ENCODE measurements around the gene SMURF2.
"Not testable (repeated sequence)": the region's sequence is repeated elsewhere in the genome, so short reads cannot be mapped to it uniquely, and the experiment has no call there.

Gene SMURF2

DNA sequence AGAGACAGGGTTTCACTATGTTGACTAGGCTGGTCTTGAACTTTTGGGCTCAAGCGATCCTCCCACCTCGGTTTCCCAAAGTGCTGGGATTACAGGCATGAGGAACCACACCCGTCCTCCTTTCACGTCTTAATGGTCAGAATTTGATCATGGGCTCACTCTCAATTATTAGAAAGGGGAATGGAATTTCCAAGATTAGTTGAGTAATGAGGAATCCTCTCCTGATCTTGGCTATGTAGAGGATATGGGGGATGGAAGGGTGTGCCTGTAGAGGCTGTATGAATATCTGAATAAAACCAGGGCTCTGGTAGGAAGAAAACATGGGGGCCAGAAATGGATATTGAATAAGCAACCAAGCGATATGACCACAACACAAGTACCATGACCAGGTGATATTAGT is 25.9 kb upstream of the SMURF2 start:
- Histone ChIP-seq H3K4me3 (ENCODE audit: low read depth in 1 of 2, low read length in 2 of 2) (no peak overlapping the region), H3K27me3 (ENCODE audit: control insufficient read depth in 1 of 2, insufficient read depth in 2 of 2, low read length in 2 of 2) (no peaks in the 10 kb centered on the region), H3K27ac (ENCODE audit: low read depth, low read length) (no peak overlapping the region), H3K9ac (ENCODE audit: low read depth in 1 of 2, low read length in 2 of 2) (no peak overlapping the region), H3K9me3 (ENCODE audit: control insufficient read depth in 1 of 2, low read length in 2 of 2) (no peaks in the 10 kb centered on the region), H3K36me3 (ENCODE audit: control insufficient read depth in 1 of 2, insufficient read depth in 2 of 2, low read length in 2 of 2) (no peaks in the 10 kb centered on the region), H3K4me1 (ENCODE audit: control insufficient read depth in 1 of 2, insufficient read depth in 2 of 2, low read length in 2 of 2) (no peaks in the 10 kb centered on the region)

GRCh38 chr17:64687376-64687775 is 25.3 kb upstream of the SMURF2 start:
- H3K4me3 ChIP-seq (ENCODE audit: low read depth in 1 of 2, low read length in 2 of 2) = no peak overlapping the region
- no peaks in the 10 kb centered on the region for H3K4me1 ChIP-seq (ENCODE audit: control insufficient read depth in 1 of 2, insufficient read depth in 2 of 2, low read length in 2 of 2)
- no peak overlapping the region for H3K9ac ChIP-seq (ENCODE audit: low read depth in 1 of 2, low read length in 2 of 2)
- H3K9me3 ChIP-seq (ENCODE audit: control insufficient read depth in 1 of 2, low read length in 2 of 2) = no peaks in the 10 kb centered on the region
- H3K27me3 ChIP-seq (ENCODE audit: control insufficient read depth in 1 of 2, insufficient read depth in 2 of 2, low read length in 2 of 2) = no peaks in the 10 kb centered on the region
- no peak overlapping the region for H3K27ac ChIP-seq (ENCODE audit: low read depth, low read length)
- H3K36me3 ChIP-seq (ENCODE audit: control insufficient read depth in 1 of 2, insufficient read depth in 2 of 2, low read length in 2 of 2) = no peaks in the 10 kb centered on the region

- Histone ChIP-seq H3K4me3 (ENCODE audit: low read depth in 1 of 2, low read length in 2 of 2) (no peak overlapping the region), H3K4me1 (ENCODE audit: control insufficient read depth in 1 of 2, insufficient read depth in 2 of 2, low read length in 2 of 2) (no peaks in the 10 kb centered on the region), H3K36me3 (ENCODE audit: control insufficient read depth in 1 of 2, insufficient read depth in 2 of 2, low read length in 2 of 2) (no peaks in the 10 kb centered on the region), H3K9me3 (ENCODE audit: control insufficient read depth in 1 of 2, low read length in 2 of 2) (no peaks in the 10 kb centered on the region), H3K27me3 (ENCODE audit: control insufficient read depth in 1 of 2, insufficient read depth in 2 of 2, low read length in 2 of 2) (no peaks in the 10 kb centered on the region), H3K27ac (ENCODE audit: low read depth, low read length) (no peak overlapping the region), H3K9ac (ENCODE audit: low read depth in 1 of 2, low read length in 2 of 2) (no peak overlapping the region)
Measured at GRCh38 chr17:64686705-64687104, 24.6 kb upstream of the SMURF2 start.

DNA sequence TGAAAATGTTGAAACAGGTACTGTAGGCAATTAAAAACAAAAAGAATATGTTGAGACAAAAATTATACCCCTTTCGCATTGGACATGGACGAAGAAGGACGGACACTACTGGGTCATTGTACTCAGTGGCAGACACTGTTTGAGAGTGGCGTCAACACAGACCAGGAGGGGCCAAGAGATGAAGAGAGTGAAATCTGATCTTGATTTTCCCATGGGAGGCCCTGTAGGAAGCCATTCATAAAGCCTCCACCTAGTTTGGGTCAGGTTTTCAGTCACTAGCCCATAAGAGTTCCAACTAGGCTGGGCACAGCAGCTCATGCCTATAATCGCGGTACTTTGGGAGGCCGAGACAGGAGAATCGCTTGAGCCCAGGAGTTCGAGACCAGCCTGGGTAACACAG is 23.6 kb upstream of the SMURF2 start:
- H3K27ac ChIP-seq (ENCODE audit: low read depth, low read length) = no peak overlapping the region
- no peaks in the 10 kb centered on the region for H3K27me3 ChIP-seq (ENCODE audit: control insufficient read depth in 1 of 2, insufficient read depth in 2 of 2, low read length in 2 of 2)
- H3K9ac ChIP-seq (ENCODE audit: low read depth in 1 of 2, low read length in 2 of 2) = no peak overlapping the region
- H3K9me3 ChIP-seq (ENCODE audit: control insufficient read depth in 1 of 2, low read length in 2 of 2) = no peaks in the 10 kb centered on the region
- H3K4me3 ChIP-seq (ENCODE audit: low read depth in 1 of 2, low read length in 2 of 2) = no peak overlapping the region
- no peaks in the 10 kb centered on the region for H3K4me1 ChIP-seq (ENCODE audit: control insufficient read depth in 1 of 2, insufficient read depth in 2 of 2, low read length in 2 of 2)
- H3K36me3 ChIP-seq (ENCODE audit: control insufficient read depth in 1 of 2, insufficient read depth in 2 of 2, low read length in 2 of 2) = no peaks in the 10 kb centered on the region

GRCh38 chr17:64683796-64684195 is 21.7 kb upstream of the SMURF2 start:
- Histone ChIP-seq H3K9me3 (ENCODE audit: control insufficient read depth in 1 of 2, low read length in 2 of 2) (no peaks in the 10 kb centered on the region), H3K9ac (ENCODE audit: low read depth in 1 of 2, low read length in 2 of 2) (no peak overlapping the region), H3K4me3 (ENCODE audit: low read depth in 1 of 2, low read length in 2 of 2) (no peak overlapping the region), H3K36me3 (ENCODE audit: control insufficient read depth in 1 of 2, insufficient read depth in 2 of 2, low read length in 2 of 2) (no peaks in the 10 kb centered on the region), H3K4me1 (ENCODE audit: control insufficient read depth in 1 of 2, insufficient read depth in 2 of 2, low read length in 2 of 2) (no peaks in the 10 kb centered on the region), H3K27me3 (ENCODE audit: control insufficient read depth in 1 of 2, insufficient read depth in 2 of 2, low read length in 2 of 2) (no peaks in the 10 kb centered on the region), H3K27ac (ENCODE audit: low read depth, low read length) (no peak overlapping the region)

- Histone ChIP-seq H3K9ac (ENCODE audit: low read depth in 1 of 2, low read length in 2 of 2) (no peak overlapping the region), H3K27ac (ENCODE audit: low read depth, low read length) (no peak overlapping the region), H3K36me3 (ENCODE audit: control insufficient read depth in 1 of 2, insufficient read depth in 2 of 2, low read length in 2 of 2) (no peaks in the 10 kb centered on the region), H3K4me1 (ENCODE audit: control insufficient read depth in 1 of 2, insufficient read depth in 2 of 2, low read length in 2 of 2) (no peaks in the 10 kb centered on the region), H3K9me3 (ENCODE audit: control insufficient read depth in 1 of 2, low read length in 2 of 2) (no peaks in the 10 kb centered on the region), H3K27me3 (ENCODE audit: control insufficient read depth in 1 of 2, insufficient read depth in 2 of 2, low read length in 2 of 2) (no peaks in the 10 kb centered on the region), H3K4me3 (ENCODE audit: low read depth in 1 of 2, low read length in 2 of 2) (no peak overlapping the region)
Measured at GRCh38 chr17:64682261-64683181, 20.4 kb upstream of the SMURF2 start.

DNA sequence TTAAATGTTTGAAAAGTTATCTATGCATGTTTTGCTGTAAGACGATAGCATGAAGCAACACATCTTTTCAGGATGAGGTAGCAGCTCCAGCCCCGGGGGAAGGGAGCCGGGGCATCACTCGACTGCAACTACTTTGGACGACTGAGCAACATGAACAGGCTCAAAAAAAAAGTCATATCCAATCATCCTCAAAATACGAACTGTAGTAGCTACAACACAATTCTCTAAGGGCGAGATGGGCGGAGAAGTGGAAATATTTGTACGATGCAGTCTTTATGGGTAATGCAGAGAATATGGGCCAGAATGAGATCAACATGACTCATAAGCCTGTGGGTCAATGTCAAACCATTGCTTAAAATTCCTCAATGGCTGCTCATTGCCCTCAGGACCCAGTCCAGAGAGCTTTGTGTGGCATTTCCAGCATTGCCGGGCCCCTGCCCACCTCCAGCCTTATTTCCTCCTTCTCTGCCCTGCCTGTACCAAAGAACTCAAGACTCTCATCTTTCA is 17.7 kb upstream of the SMURF2 start:
- Histone ChIP-seq H3K4me1 (ENCODE audit: control insufficient read depth in 1 of 2, insufficient read depth in 2 of 2, low read length in 2 of 2) (no peaks in the 10 kb centered on the region), H3K9ac (ENCODE audit: low read depth in 1 of 2, low read length in 2 of 2) (no peak overlapping the region)

GRCh38 chr17:64676763-64677162 is 14.7 kb upstream of the SMURF2 start:
- Histone ChIP-seq H3K36me3 (ENCODE audit: control insufficient read depth in 1 of 2, insufficient read depth in 2 of 2, low read length in 2 of 2) (no peaks in the 10 kb centered on the region), H3K4me3 (ENCODE audit: low read depth in 1 of 2, low read length in 2 of 2) (no peak overlapping the region), H3K9me3 (ENCODE audit: control insufficient read depth in 1 of 2, low read length in 2 of 2) (no peaks in the 10 kb centered on the region), H3K27me3 (ENCODE audit: control insufficient read depth in 1 of 2, insufficient read depth in 2 of 2, low read length in 2 of 2) (no peaks in the 10 kb centered on the region), H3K9ac (ENCODE audit: low read depth in 1 of 2, low read length in 2 of 2) (no peak overlapping the region), H3K4me1 (ENCODE audit: control insufficient read depth in 1 of 2, insufficient read depth in 2 of 2, low read length in 2 of 2) (no peaks in the 10 kb centered on the region), H3K27ac (ENCODE audit: low read depth, low read length) (no peak overlapping the region)

More for the DNA sequence above, 17.7 kb upstream of the SMURF2 start:
- Histone ChIP-seq H3K27ac (ENCODE audit: low read depth, low read length) (no peak overlapping the region), H3K4me3 (ENCODE audit: low read depth in 1 of 2, low read length in 2 of 2) (no peak overlapping the region), H3K27me3 (ENCODE audit: control insufficient read depth in 1 of 2, insufficient read depth in 2 of 2, low read length in 2 of 2) (no peaks in the 10 kb centered on the region), H3K9me3 (ENCODE audit: control insufficient read depth in 1 of 2, low read length in 2 of 2) (no peaks in the 10 kb centered on the region), H3K36me3 (ENCODE audit: control insufficient read depth in 1 of 2, insufficient read depth in 2 of 2, low read length in 2 of 2) (no peaks in the 10 kb centered on the region)

- H3K9ac ChIP-seq (ENCODE audit: low read depth in 1 of 2, low read length in 2 of 2); H3K27me3 ChIP-seq (ENCODE audit: control insufficient read depth in 1 of 2, insufficient read depth in 2 of 2, low read length in 2 of 2); H3K9me3 ChIP-seq (ENCODE audit: control insufficient read depth in 1 of 2, low read length in 2 of 2); H3K4me3 ChIP-seq (ENCODE audit: low read depth in 1 of 2, low read length in 2 of 2); H3K4me1 ChIP-seq (ENCODE audit: control insufficient read depth in 1 of 2, insufficient read depth in 2 of 2, low read length in 2 of 2); H3K36me3 ChIP-seq (ENCODE audit: control insufficient read depth in 1 of 2, insufficient read depth in 2 of 2, low read length in 2 of 2); H3K27ac ChIP-seq (ENCODE audit: low read depth, low read length): not testable (repeated sequence)
Measured at GRCh38 chr17:64670843-64671590, 8.9 kb upstream of the SMURF2 start.

Measured in duodenal mucosa (tissue), 2 donors.